NCI-H1105 (cell line): ENCODE measurements around the gene NCAPD2.
"Not testable (repeated sequence)": the region's sequence is repeated elsewhere in the genome, so short reads cannot be mapped to it uniquely, and the experiment has no call there.

Source experiments
- DNase-seq: peaks from one replicate; lab custom pipeline; 2025; lab: John Stamatoyannopoulos, UW

Gene NCAPD2

DNA sequence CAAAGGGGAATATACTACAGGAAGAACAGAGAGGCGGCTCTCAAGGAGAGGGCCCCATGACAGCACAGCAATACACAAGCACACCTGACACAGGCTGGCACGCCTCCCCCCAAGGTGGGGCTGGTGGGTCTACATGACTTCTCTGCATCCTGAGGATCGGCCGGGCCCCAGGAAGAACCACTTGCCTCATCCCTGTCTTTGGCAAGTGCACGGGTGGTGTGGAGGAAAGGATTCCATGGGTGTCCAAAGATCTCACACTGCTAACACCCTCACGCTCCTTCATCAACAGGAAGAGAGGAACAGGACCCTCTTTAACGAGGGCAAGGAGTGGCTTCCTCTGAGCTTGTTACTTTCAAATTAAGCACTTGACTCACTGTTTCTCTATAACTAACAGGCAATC lies 30.7 kb upstream of the NCAPD2 start:
- no peak for DNase-seq

DNA sequence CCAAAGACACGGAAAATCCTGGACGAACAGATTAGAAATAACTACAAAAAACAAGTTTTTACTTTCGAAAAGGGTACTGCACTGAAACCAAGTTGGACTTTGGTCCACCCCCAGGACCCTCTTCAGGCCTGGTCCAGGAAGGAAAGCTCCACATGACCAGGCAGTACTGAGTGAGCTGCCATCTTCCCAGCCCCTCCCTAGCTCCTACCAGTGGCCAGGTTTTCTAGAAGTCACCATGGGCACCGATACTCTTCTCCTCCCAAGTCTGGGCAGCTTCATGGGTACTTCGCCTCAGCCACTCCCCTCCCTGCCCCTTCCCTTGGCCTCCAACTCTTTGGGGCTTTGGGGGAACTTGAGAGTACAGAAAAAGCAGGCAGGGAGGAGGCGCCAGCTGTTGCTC lies 30.0 kb upstream of the NCAPD2 start:
- DNase-seq: no peak

DNA sequence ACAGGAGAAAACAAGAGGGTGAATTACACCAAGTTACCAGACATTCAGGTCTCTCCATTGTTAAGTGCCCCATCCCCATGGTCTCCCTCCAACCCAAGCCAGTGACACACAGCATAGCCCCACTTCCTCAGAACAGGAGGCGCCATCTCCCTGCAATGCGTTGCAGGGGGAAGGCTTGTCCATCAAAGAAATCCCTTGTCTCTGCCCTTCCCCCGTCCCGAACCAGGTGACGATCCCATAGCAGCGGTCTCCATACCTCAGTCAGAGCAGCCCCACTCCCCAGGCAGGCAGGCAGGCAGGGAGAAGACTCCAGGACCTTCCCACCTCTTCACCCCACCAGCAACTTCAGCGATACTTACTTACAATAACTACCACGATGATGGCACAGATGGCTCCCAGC lies 29.4 kb upstream of the NCAPD2 start:
- DNase-seq: no peak

DNA sequence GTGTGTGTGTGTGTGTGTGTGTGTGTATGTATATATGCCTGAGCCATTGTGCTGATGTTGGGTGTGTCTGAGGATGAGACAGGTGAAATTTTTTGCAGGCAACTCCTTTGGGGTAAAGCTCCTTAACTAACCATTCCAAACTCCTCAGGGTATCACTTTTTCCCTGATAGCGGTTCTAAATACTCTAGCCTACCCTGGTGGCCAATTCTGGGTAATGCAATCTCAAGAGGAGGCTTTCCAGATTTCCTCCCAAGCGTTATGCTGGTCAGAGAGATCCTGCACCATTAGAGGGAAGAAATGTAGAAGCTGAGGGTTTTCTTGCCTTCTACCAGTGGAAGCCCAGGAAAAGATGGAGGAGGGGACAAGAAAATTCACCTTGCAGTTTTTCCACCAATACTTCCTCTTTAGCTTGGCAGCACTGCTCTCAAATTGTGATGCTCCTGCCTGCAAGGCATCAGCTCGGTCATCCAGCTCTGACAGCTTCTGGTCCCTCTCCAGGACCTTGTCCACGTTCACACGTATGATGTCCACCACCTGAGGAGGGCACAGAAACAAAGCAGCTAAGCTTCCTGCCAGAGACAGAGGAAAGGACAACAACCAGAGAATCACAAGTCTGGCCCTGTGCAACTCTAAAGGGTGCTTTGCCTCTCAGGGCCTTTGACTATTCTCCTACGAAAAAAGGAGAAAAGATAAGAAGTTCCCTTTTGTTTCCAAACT lies 28.3 kb upstream of the NCAPD2 start:
- DNase-seq: peak; percentile 55

DNA sequence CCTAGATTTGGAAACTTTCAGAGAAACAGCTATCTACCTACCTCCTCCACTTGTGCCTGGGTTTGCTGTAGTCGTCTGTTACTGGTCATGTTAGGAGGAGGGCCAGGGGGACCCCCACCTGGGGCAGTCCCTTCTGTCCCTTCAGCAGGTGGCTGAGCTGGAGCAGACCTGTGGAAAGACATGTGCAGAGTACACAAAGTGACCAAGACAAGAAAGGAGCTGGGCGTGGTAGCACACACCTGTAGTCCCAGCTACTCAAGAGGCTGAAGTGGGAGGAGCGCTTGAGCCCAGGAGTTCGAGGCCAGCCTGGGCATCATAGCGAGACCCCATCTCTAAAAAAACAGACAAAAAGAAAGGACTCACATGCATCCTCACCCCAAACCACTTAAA lies 27.7 kb upstream of the NCAPD2 start:
- no peak for DNase-seq

DNA sequence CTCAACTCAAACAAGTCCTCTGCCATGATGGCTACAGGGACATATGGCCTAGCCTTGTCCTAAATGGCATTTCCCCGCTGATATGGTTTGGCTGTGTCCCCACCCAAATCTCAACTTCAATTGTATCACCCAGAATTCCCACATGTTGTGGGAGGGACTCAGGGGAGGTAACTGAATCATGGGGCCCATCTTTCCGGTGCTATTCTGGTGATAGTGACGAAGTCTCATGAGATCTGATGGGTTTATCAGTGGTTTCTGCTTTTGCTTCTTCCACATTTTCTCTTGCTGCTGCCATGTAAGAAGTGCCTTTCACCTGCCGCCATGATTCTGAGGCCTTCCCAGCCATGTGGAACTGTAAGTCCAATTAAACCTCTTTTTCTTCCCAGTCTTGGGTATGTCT lies 27.2 kb upstream of the NCAPD2 start:
- DNase-seq: not testable (repeated sequence)

DNA sequence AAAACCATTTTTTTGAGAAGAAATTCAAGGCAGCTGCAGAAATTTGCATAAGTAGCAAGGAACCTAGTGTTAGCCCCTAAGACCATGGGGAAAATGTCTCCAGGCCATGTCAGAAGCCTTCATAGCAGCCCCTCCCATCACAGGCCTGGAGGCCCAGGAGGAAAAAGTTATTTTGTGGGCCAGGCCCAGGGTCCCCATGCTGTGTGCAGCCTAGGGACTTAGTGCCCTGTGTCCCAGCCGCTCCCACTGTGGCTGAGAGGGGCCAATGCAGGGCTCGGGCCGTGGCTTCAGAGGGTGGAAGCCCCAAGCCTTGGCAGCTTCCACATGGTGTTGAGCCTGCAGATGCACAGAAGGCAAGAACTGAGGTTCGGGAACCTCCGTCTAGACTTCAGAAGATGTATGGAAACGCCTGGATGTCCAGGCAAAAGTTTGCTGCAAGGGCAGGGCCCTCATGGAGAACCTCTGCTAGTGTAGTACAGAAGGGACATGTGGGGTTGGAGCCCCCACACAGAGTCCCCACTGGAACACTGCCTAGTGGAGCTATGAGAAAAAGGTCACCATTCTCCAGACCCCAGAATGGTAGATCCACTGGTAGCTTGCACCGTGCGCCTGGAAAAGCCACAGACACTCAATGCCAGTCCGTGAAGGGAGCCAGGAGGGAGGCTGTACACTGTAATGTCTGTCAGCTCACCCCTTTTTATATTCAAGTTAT lies 26.2 kb upstream of the NCAPD2 start:
- DNase-seq: not testable (repeated sequence)

DNA sequence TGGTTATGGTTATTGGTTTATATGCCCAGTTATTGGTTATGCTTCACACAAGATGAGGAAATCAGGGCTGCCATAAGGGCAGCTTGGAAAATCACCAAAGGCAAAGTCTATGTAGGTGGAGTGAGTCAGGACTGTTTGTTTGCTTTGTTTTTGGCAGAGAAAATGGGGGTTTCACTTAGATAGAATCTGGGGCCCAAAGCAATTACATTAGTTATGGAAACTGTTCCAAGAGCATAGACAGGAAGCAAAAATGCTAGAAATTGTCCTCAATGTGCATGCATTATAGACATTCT lies 25.7 kb upstream of the NCAPD2 start:
- DNase-seq: no peak

DNA sequence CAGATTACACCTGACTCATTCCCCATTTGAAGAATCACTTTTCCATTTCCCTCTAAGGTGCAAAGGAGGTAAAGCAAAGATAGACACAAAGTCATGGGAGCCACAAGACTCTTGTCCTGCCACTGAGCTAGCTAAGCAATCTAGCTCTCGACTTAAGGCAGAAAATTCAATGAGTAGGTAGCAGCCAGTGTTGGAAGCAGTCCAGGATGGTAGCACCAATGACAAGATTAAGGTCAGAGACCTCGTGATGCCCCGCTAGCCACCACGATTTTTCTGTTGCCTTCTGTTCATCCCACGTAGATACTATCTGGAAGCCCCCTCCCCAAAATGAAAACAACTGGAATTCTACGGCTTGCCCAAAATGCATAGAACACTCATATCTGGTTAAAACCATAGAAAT lies 24.8 kb upstream of the NCAPD2 start:
- DNase-seq: no peak

DNA sequence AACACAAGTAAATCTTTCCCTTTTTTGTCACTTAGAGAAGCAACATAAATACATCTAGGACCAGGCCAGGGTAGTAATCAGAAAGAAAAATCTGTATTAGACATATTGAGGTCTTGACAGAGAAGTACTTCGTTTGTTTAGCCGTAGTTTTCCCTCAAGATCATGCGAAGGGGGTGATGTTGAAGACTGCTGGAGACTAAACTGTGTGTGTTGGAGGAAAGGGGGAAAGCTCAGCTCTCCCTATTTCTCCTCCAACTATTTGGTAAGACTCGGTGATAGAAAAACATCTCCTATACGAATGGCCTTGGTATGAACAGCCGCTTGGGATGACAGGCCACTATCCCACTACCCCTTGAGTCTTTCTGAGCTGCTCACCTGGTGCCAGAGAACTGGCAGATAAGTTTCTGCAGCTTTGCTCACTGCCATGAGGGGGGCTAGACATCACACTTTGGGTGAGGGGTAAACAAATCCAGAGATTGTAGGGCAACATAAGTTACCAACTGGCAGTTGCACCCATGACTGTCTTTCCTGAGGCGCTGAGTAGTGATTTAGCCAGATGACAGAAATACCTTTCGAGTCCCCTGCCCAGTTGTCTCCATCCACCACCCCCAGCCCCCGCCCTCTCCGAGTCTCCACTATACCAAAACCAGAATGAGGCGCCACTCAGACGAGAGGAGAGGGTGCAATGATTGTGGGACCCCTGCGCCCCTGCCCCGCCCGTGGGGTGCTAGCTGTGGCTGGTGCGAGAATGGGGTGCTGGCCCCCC lies 24.1 kb upstream of the NCAPD2 start:
- DNase-seq: no peak

DNA sequence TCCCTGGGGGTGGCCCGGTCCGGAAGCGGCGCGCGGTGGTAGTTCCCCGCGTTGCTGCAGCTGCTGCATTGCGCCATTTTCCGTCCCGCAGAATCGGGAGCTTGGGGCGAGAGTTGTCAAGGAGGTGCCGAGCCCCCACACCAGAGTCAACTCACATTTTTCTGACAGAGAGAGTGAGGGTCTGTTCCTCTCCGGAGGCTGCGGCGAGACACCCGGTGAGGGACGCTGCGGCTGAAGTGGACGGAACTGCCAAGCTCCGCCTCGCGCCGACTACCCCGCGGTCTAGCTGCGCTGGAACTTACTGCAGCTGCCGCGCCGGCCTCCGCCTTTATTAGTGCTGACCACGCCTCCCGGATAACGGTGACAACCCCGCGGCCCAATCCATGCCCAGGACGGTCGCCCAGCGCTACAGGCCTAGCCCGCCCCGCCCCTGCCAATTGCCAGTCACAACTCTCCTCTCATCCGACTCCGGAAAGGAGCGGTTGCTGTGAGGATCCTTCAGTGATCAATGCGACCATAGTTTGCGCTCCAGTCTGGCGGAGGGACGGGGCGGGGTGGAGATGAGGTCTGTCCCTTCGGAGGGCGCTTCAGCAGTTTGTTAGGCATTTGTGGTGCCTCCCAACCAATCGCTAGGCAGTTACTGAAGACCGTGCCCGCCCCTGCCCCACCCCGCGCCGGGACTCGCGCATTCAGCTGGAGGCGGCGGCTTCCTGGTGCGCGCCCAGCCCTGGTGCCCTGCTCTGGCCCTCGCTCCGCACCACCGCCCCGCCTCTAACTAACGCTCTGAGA lies 23.3 kb upstream of the NCAPD2 start, which contains the start of gene VAMP1:
TSS of gene VAMP1 (minus strand) at position 303 of the 789 bp plus-strand sequence. CDS start at position 157, 146 bp downstream.
- DNase-seq: peak; percentile 100

DNA sequence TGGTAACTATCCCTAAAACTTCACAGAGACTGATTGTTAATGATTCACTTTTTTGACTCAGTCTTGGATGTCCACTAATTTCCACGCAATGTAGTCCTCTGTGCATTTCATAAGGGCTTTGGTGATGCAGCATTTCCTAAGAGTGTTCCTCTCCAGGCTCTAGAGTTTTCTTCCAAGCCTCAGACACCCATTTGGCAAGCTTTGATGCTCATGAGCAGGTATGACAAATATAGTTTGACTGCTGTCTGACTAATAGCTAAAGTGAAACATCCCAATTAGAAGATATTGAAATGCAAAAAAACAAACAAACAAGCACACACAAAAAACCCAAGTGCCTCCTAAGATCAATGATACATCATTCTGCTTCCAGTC lies 21.9 kb upstream of the NCAPD2 start:
- no peak for DNase-seq

DNA sequence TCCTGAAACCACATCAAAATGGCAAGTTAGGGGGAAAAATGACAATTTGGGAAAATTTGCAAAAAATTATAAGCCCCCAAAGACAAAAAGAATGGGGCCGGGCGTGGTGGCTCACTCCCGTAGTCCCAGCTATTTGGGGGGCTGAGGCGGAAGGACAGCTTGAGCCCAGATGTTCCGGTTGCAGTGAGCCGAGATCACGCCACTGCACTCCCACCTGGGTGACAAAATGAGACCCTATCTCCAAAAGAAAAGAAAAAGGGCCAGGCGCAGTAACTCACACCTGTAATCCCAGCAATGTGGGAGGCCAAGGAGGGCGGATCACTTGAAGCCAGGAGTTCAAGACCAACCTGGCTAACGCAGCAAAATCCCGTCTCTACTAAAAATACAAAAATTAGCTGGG lies 21.4 kb upstream of the NCAPD2 start:
- DNase-seq: no peak

DNA sequence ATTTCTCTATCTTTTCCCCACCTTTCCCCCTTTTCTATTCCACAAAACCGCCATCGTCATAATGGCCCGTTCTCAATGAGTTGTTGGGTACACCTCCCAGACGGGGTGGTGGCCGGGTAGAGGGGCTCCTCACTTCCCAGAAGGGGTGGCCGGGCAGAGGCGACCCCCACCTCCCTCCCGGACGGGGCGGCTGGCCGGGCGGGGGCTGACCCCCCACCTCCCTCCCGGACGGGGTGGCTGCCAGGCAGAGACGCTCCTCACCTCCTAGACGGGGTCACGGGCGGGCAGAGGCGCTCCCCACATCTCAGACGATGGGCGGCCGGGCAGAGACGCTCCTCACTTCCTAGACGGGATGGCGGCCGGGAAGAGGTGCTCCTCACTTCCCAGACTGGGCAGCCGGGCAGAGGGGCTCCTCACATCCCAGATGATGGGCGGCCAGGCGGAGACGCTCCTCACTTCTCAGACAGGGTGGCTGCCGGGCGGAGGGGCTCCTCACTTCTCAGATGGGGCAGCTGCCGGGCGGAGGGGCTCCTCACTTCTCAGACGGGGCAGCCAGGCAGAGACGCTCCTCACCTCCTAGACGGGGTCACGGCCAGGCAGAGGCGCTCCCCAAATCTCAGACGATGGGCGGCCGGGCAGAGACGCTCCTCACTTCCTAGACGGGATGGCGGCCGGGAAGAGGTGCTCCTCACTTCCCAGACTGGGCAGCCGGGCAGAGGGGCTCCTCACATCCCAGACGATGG lies 18.5 kb upstream of the NCAPD2 start:
- not testable (repeated sequence) for DNase-seq

DNA sequence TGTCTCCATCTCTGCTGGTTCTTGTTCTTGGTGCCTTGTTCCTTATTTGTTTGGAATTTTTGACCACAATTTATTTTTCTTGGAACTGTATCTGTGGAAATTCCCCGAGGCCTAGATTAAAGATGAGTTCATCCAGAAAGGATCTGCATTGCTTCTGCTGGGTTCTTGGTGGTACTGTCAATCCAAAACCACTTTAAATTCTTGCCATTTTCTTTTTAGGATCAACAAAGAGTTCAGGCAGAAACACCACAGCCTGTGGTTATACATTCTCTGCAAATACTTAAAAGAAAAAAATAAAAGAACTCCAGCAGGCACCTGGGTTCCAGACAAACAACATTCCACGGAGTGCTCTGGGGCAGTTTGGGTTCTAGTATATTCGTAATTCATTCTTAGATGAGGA lies 17.4 kb upstream of the NCAPD2 start:
- DNase-seq: no peak

DNA sequence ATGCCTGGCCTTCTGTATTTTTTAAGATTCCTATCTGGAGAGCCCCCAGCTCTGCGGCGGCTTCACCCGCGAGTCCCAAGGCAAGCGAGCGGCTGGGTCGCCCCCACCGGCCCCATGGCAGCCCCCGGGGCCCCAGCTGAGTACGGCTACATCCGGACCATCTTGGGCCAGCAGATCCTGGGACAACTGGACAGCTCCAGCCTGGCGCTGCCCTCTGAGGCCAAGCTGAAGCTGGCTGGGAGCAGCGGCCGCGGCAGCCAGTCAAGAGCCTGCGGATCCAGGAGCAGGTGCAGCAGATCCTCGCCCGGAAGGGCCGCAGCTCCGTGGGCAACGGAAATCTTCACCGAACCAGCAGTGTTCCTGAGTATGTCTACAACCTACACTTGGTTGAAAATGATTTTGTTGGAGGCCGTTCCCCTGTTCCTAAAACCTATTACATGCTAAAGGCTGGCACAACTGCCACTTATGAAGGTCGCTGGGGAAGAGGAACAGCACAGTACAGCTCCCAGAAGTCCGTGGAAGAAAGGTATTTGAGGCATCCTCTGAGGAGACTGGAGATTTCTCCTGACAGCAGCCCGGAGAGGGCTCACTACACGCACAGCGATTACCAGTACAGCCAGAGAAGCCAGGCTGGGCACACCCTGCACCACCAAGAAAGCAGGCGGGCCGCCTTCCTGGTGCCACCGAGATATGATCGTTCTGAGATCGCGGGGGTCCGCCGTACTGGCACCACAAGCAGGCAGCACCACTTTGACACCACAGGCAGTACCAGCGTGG lies 16.1 kb upstream of the NCAPD2 start:
- not testable (repeated sequence) for DNase-seq

DNA sequence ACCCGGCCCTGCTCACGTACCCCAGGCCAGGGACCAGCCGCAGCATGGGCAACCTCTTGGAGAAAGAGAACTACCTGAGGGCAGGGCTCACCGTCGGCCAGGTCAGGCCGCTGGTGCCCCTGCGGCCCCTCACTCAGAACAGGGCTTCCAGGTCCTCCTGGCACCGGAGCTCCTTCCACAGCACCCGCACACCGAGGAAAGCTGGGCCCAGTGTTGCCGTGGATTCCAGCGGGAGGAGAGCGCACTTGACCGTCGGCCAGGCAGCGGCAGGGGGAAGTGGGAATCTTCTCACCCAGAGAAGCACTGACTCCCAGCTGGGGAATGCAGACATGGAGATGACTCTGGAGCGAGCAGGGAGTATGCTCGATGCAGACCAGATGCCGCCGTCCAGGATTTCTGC lies 15.5 kb upstream of the NCAPD2 start:
- no peak for DNase-seq

DNA sequence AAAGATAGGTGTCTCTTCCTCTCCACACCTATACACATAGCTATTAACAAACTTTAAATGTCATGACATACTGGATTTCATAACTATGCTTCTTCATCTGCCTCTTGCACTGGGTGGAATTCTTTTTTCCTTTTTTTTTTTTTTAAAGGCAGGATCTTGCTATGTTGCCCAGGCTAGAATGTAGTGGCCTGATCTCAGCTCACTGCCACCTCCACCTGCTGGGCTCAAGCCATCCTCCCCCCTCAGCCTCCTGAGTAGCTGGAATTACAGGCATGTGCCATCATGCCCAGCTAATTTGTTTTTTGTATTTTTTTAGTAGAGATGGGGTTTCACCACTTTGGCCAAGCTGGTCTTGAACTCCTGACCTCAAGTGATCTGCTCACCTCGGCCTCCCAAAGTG lies 5.7 kb upstream of the NCAPD2 start:
- DNase-seq: no peak

DNA sequence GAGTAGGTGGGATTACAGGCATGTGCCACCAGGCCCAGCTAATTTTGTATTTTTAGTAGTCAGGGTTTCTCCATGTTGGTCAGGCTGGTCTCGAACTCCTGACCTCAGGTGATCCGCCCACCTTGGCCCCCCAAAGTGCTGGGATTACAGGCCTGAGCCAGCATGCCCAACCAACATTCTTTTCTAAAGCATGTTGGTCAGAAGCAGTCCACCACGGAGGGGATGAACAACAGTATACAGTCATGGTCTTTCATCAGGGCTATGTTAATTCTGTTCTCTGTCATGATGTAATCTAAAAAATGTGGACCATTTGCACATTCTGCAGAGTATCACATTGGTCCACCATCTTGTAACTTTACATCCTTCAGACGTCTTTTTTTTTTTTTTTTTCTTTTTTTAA lies 4.5 kb upstream of the NCAPD2 start:
- no peak for DNase-seq

DNA sequence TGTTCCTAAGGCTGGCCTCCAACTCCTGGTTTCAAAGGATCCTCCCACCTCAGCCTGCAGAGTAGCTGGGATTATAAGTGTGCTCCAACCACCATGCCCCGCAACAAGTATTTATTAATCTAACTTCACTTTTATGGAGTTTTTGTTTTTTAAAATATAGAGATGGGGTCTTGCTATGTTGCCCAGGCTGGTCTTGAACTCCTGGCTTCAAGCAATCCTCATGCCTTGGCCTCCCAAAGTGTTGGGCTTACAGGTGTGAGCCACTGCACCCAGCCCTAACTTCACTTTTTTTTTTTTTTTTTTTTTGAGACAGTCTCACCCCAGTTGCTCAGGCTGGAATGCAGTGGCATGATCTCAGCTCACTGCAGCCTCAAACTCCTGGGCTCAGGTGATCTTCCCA lies 3.2 kb upstream of the NCAPD2 start:
- DNase-seq: not testable (repeated sequence)
